Mesothelial cell of epicardium (in vitro differentiated cells): ENCODE data around the gene FER1L5. TPM values are rescaled to one million over a fixed set of nuclear protein-coding genes. Genes with fewer than 3 reads are reported as not detected.

Experiments
- DNase-seq, 2 experiments: peaks; one replicate each; pipeline ENCODE4 v3.0.0; 2021; ENCODE audit warnings: low spot score in 2 of 2; ENCODE audit not compliant: unreplicated experiment in 2 of 2
- H3K27ac Mint-ChIP-seq: 2 replicates; pipeline ENCODE4 v1.8.0; 2021; ENCODE audit warnings: mixed read lengths
- H3K27me3 Mint-ChIP-seq: 2 replicates; pipeline ENCODE4 v1.8.0; 2021; ENCODE audit warnings: low read depth, mixed read lengths
- H3K36me3 Mint-ChIP-seq: 2 replicates; pipeline ENCODE4 v1.8.0; 2021; ENCODE audit warnings: mixed read lengths
- H3K4me1 Mint-ChIP-seq: 2 replicates; pipeline ENCODE4 v1.8.0; 2021; ENCODE audit warnings: mixed read lengths
- H3K4me3 Mint-ChIP-seq: 2 replicates; pipeline ENCODE4 v1.8.0; 2021; ENCODE audit warnings: mild to moderate bottlenecking, moderate library complexity, mixed read lengths
- H3K9me3 Mint-ChIP-seq: 2 replicates; pipeline ENCODE4 v1.8.0; 2021; ENCODE audit warnings: mixed read lengths
- total RNA-seq: library from RNA; stranded (reverse); gene quantifications from 3 replicates; pipeline ENCODE4 v1.2.1, GENCODE V29; 2021
- TF ChIP-seq, protein P1 (sequence below): fragments of 200-600 bp; sonication (generic); IDR thresholded peaks from one replicate; pipeline ENCODE4 v1.5.0; 2021; ENCODE audit warnings: antibody characterized with exemption; ENCODE audit not compliant: unreplicated experiment

Gene FER1L5
- total RNA-seq, 1 donor from 2014 or later = 1.1 TPM

DNA sequence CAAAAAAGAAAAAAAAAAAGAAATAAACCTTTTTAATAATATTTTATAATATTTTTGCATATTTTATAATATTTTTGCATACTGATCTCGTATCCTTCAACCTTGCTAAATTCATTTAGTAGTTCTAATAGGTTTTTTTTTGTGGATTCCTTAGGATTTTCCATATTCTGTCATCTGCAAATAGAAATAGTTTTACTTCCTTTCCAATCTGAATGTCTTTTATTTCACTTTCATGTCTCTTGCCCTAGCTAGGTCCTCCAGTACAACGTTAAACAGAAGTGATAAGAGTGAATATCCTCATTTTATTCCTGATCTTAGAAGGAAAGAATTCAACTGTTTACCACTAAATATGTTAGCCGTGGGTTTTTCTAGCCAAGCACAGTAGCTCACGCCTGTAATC lies 83.6 kb downstream of the FER1L5 start:
- Mint-ChIP-seq H3K27me3 (no peaks in the 10 kb centered on the region), H3K4me1 (no peaks in the 10 kb centered on the region), H3K9me3 (no peaks in the 10 kb centered on the region), H3K36me3 (peaks cover 33% of the 10 kb centered on the region), H3K4me3 (no peak overlapping the region), H3K27ac (no peak overlapping the region)
- TF ChIP-seq, protein P1, sequence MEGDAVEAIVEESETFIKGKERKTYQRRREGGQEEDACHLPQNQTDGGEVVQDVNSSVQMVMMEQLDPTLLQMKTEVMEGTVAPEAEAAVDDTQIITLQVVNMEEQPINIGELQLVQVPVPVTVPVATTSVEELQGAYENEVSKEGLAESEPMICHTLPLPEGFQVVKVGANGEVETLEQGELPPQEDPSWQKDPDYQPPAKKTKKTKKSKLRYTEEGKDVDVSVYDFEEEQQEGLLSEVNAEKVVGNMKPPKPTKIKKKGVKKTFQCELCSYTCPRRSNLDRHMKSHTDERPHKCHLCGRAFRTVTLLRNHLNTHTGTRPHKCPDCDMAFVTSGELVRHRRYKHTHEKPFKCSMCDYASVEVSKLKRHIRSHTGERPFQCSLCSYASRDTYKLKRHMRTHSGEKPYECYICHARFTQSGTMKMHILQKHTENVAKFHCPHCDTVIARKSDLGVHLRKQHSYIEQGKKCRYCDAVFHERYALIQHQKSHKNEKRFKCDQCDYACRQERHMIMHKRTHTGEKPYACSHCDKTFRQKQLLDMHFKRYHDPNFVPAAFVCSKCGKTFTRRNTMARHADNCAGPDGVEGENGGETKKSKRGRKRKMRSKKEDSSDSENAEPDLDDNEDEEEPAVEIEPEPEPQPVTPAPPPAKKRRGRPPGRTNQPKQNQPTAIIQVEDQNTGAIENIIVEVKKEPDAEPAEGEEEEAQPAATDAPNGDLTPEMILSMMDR = no peak
- DNase-seq = no peak

DNA sequence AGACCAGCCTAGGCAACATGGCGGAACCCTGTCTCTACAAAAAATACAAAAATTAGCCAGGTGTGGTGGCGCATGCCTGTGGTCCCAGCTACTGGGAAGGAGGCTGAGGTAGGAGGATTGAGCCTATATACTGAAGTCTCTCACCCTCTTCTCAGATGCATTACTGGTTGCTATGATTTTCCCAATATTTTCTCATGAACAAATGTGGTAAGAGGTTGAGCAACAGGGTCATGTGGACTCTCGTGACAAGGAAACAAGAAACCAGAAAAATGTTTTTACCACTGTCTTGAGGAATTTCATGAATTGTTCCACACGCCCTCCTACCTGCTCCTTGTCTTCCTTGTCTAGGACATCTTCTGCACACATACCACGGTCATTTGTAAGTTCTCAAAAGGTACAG lies 84.9 kb downstream of the FER1L5 start:
- Mint-ChIP-seq H3K9me3 (no peaks in the 10 kb centered on the region), H3K36me3 (peaks cover 36% of the 10 kb centered on the region), H3K4me3 (no peak overlapping the region), H3K4me1 (no peaks in the 10 kb centered on the region), H3K27me3 (no peaks in the 10 kb centered on the region), H3K27ac (no peak overlapping the region)
- DNase-seq = no peak
- TF ChIP-seq, protein P1 = no peak

DNA sequence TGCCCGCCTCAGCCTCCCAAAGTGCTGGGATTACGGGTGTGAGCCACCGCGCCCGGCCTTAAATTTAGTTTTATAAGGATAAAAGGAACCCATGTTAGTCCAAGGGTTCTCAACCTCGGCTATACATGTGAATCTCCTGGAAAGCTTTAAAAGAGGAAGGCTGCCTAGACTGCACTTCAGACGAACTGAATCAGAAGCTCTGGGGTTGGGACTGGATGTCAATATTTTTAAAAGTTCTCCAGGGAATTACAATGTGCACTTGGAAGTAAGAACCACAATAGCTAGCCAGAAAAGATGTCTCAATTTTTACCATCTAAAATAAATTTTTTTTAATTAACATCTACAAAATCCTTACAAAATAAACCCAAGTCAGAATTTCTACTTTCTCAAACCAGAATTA lies 87.2 kb downstream of the FER1L5 start:
- no peak for DNase-seq
- Mint-ChIP-seq H3K4me3 (no peak overlapping the region), H3K4me1 (no peaks in the 10 kb centered on the region), H3K9me3 (no peaks in the 10 kb centered on the region), H3K36me3 (peaks cover 41% of the 10 kb centered on the region), H3K27ac (no peak overlapping the region), H3K27me3 (no peaks in the 10 kb centered on the region)
- TF ChIP-seq, protein P1 = no peak

DNA sequence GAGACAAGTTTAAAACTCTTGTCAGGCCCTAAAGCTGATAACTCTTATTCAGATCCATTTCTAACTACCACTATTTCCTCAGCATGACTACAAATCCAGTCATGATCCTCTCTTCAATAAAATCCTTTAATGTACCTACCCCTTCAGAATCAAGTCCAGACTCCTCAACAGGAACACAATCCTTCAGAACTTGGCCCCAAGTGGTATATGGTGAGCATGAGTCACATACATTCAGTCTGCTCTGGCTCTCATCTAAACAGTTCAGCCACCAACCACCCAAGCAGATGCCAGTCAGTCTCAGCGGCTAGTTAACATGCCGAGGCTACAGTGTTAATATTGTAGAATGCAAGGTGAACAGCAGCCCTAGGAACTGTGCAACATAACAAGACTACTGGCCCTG lies 87.6 kb downstream of the FER1L5 start:
- Mint-ChIP-seq H3K4me1 (peaks cover 2% of the 10 kb centered on the region), H3K4me3 (no peak overlapping the region), H3K27me3 (no peaks in the 10 kb centered on the region), H3K27ac (no peak overlapping the region), H3K36me3 (peaks cover 42% of the 10 kb centered on the region), H3K9me3 (no peaks in the 10 kb centered on the region)
- TF ChIP-seq, protein P1 = no peak
- DNase-seq = no peak

DNA sequence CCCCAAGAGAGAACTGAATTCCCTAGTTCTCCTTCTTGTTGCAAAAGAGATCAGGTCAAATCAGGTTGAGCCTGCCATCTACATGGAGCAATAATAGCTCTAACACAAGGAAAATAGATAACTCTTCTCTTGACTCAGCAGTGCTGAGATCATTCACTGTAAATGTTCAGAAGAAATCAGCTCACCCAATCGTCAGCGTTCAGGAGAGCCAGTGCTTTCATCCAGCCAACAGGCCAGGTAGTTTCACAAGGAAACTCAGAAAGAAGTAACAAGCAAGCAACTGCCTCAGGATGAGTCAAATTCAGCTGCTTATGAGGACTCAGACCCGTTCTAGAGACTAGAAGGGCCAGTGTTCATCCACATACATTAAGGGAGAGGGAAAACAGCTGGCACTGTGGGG lies 91.4 kb downstream of the FER1L5 start:
- Mint-ChIP-seq H3K27ac (no peak overlapping the region), H3K36me3 (peaks cover 34% of the 10 kb centered on the region), H3K27me3 (no peaks in the 10 kb centered on the region), H3K4me3 (no peak overlapping the region), H3K9me3 (no peaks in the 10 kb centered on the region), H3K4me1 (peaks cover 17% of the 10 kb centered on the region)
- no peak for DNase-seq
- TF ChIP-seq, protein P1 = no peak
